Activated naive CD8-positive, alpha-beta T cell treated with anti-CD3 and anti-CD28 coated beads, Interleukin-2, amount 50 U/mL, for 24 hours (primary cell): ENCODE data around the gene GNL1.

Experiments used
- ATAC-seq: fragments of 150-1000 bp; cut with Tn5 transposase; one replicate; pipeline ENCODE4 v1.10.0; 2021
- DNase-seq: peaks from one replicate; pipeline ENCODE4 v3.0.0; 2021
- H3K27ac Mint-ChIP-seq: one replicate; pipeline ENCODE4 v1.8.0; 2021; ENCODE audit warnings: mild to moderate bottlenecking, mixed read lengths
- H3K27me3 Mint-ChIP-seq: one replicate; pipeline ENCODE4 v1.8.0; 2021; ENCODE audit warnings: mixed read lengths
- H3K36me3 Mint-ChIP-seq: one replicate; pipeline ENCODE4 v1.8.0; 2021; ENCODE audit warnings: low read depth, mixed read lengths
- H3K4me1 Mint-ChIP-seq: one replicate; pipeline ENCODE4 v1.8.0; 2021; ENCODE audit warnings: mixed read lengths
- H3K4me3 Mint-ChIP-seq: one replicate; pipeline ENCODE4 v1.8.0; 2021; ENCODE audit warnings: mild to moderate bottlenecking, moderate library complexity, mixed read lengths
- H3K9me3 Mint-ChIP-seq: one replicate; pipeline ENCODE4 v1.8.0; 2021; ENCODE audit warnings: mixed read lengths

GNL1 gene

GRCh38 chr6:30578051-30578450, 21.8 kb upstream of the GNL1 start:
- Mint-ChIP-seq H3K4me3 (no peak overlapping the region), H3K36me3 (peaks cover 71% of the 10 kb centered on the region), H3K4me1 (peaks cover 43% of the 10 kb centered on the region), H3K27ac (peak overlapping the region; percentile 82), H3K27me3 (no peaks in the 10 kb centered on the region), H3K9me3 (no peaks in the 10 kb centered on the region)
- ATAC-seq: peak; percentile 61
- DNase-seq: no peak

- H3K27ac Mint-ChIP-seq: peak overlapping the region; percentile 34
- H3K27me3 Mint-ChIP-seq: no peaks in the 10 kb centered on the region
- H3K4me1 Mint-ChIP-seq: peaks cover 80% of the 10 kb centered on the region
- H3K4me3 Mint-ChIP-seq: peak overlapping the region; percentile 91
- DNase-seq (no peak), ATAC-seq (no peak)
- H3K36me3 Mint-ChIP-seq: peaks cover 45% of the 10 kb centered on the region
- no peaks in the 10 kb centered on the region for H3K9me3 Mint-ChIP-seq
Observed at GRCh38 chr6:30573113-30573512, 16.8 kb upstream of the GNL1 start.

DNA sequence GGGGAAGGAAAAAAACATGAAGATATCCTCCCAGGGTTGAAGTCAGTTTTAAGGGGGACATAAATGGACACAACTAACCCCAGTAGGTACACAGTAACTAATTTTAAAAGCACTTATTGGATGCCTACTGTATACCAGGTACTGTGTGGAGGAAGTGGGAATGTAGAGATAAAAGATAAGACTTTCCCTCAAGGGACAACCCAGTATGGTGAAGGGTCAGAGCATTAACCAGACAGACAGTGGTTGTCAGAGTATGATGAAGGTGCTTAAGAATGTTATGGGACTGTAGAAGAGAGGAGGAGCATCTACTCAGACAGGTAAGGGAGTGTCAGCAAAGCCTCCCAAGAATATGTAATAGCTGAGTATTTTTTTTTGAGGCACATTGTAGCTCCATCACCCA, 15.9 kb upstream of the GNL1 start:
- Mint-ChIP-seq H3K4me3 (peak overlapping the region; percentile 91), H3K4me1 (peaks cover 77% of the 10 kb centered on the region), H3K27ac (peak overlapping the region; percentile 98), H3K36me3 (peaks cover 36% of the 10 kb centered on the region), H3K9me3 (no peaks in the 10 kb centered on the region), H3K27me3 (no peaks in the 10 kb centered on the region)
- ATAC-seq: no peak
- DNase-seq: no peak

DNA sequence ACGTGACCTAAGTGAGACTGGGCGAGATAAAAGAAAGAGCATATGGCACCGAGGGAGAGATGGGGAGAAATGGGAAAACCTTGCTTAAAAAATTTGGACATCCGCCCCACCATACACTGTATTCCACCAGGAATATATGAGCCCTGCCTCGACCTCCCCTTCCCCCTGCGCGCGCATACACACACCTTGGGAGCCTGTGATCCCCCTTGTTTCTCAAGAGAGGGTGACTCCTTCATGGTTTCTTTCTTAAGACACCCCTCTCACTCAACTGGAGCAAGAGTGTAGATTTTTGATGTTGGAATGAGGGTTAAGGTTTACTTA, 15.4 kb upstream of the GNL1 start:
- DNase-seq: no peak

GRCh38 chr6:30571075-30571761, 14.9 kb upstream of the GNL1 start, which contains the start of gene ABCF1:
TSS of gene ABCF1 (plus strand) at chr6:30571442. CDS start at chr6:30571488, 46 bp downstream.
- peaks cover 70% of the 10 kb centered on the region for H3K4me1 Mint-ChIP-seq
- DNase-seq: peak; percentile 100
- H3K36me3 Mint-ChIP-seq: peaks cover 27% of the 10 kb centered on the region

More for the DNA sequence above, 15.4 kb upstream of the GNL1 start:
- H3K27me3 Mint-ChIP-seq: no peaks in the 10 kb centered on the region
- peaks cover 31% of the 10 kb centered on the region for H3K36me3 Mint-ChIP-seq
- H3K9me3 Mint-ChIP-seq: no peaks in the 10 kb centered on the region
- ATAC-seq: no peak
- peaks cover 75% of the 10 kb centered on the region for H3K4me1 Mint-ChIP-seq
- peak overlapping the region; percentile 91 for H3K4me3 Mint-ChIP-seq
- peak overlapping the region; percentile 98 for H3K27ac Mint-ChIP-seq

DNA sequence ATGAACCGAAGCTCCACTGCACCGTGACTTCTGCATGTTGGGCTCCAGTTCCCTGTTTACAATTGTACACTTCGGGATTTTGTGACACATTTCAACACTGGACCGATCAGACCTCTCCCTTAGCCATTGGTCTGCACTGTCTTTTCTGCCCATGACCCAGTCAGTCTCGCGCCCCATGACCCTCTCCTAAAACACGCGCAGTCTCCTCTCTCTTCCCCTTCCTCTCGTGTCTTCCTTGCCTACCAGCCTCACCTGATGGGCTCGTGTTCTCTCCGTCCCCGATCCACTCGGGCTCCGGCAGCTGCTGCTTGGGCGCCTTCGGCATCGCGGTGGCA, 14.4 kb upstream of the GNL1 start:
- Mint-ChIP-seq H3K4me3 (peak overlapping the region; percentile 91), H3K9me3 (no peaks in the 10 kb centered on the region), H3K27me3 (no peaks in the 10 kb centered on the region), H3K36me3 (peaks cover 27% of the 10 kb centered on the region), H3K27ac (peak overlapping the region; percentile 98), H3K4me1 (peaks cover 70% of the 10 kb centered on the region)
- DNase-seq (no peak), ATAC-seq (no peak)

More at GRCh38 chr6:30571075-30571761, 14.9 kb upstream of the GNL1 start, which contains the start of gene ABCF1:
- H3K27me3 Mint-ChIP-seq: no peaks in the 10 kb centered on the region
- H3K27ac Mint-ChIP-seq: peak within 1 kb of the TSS; percentile 98
- ATAC-seq: peak; percentile 86
- H3K4me3 Mint-ChIP-seq: peak within 1 kb of the TSS; percentile 91
- H3K9me3 Mint-ChIP-seq: no peaks in the 10 kb centered on the region

DNA sequence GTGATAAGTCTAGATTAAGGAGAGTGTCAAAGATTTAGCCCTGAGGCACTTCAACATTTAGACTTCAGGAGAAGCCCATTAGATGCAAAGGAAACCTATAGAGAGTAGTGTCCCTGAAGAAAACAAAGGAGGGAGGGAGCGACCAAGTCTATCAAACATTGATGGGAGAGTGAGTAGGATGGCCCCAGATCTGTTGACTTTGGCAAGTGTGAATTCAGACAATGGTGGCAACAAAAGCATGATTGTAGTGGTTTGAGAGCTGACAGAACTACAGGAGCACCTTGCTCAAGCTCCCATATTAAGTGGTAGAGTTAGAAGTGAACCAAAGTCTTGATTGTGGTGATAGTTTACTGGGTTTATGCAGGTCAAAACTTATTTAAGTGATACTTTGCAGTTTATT, 14.0 kb upstream of the GNL1 start:
- Mint-ChIP-seq H3K4me1 (peaks cover 70% of the 10 kb centered on the region), H3K9me3 (no peaks in the 10 kb centered on the region), H3K36me3 (peaks cover 27% of the 10 kb centered on the region), H3K27me3 (no peaks in the 10 kb centered on the region), H3K4me3 (peak overlapping the region; percentile 91), H3K27ac (peak overlapping the region; percentile 98)
- no peak for ATAC-seq
- no peak for DNase-seq

GRCh38 chr6:30568245-30568644, 12.0 kb upstream of the GNL1 start:
- DNase-seq: peak; percentile 46

DNA sequence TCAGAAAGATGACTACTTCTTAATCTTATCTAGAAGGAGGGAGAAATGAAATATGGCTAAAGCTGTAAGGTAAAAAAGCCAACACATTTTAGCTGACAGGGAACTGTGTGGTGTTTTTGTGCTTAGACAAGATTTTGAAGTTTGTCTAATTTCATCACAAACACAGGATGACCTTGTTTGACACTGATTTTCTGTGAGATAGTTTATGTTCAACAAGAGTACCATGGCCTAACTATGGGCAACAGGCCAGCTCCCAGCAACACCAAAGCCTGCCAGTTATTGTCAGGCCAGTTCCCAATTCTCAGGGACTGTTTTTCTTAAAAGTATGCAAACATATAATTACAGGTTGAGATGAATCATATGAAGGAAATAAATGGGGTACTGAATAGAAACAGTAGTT, 9.5 kb upstream of the GNL1 start:
- H3K27ac Mint-ChIP-seq: no peak overlapping the region
- H3K4me3 Mint-ChIP-seq: no peak overlapping the region
- peaks cover 33% of the 10 kb centered on the region for H3K4me1 Mint-ChIP-seq
- DNase-seq: no peak
- peaks cover 22% of the 10 kb centered on the region for H3K36me3 Mint-ChIP-seq
- H3K27me3 Mint-ChIP-seq: no peaks in the 10 kb centered on the region
- ATAC-seq: no peak
- H3K9me3 Mint-ChIP-seq: no peaks in the 10 kb centered on the region

More at GRCh38 chr6:30568245-30568644, 12.0 kb upstream of the GNL1 start:
- no peaks in the 10 kb centered on the region for H3K9me3 Mint-ChIP-seq
- H3K36me3 Mint-ChIP-seq: peaks cover 25% of the 10 kb centered on the region
- peak; percentile 62 for ATAC-seq
- H3K27me3 Mint-ChIP-seq: no peaks in the 10 kb centered on the region
- no peak overlapping the region for H3K4me3 Mint-ChIP-seq
- peaks cover 54% of the 10 kb centered on the region for H3K4me1 Mint-ChIP-seq
- peak overlapping the region; percentile 28 for H3K27ac Mint-ChIP-seq

DNA sequence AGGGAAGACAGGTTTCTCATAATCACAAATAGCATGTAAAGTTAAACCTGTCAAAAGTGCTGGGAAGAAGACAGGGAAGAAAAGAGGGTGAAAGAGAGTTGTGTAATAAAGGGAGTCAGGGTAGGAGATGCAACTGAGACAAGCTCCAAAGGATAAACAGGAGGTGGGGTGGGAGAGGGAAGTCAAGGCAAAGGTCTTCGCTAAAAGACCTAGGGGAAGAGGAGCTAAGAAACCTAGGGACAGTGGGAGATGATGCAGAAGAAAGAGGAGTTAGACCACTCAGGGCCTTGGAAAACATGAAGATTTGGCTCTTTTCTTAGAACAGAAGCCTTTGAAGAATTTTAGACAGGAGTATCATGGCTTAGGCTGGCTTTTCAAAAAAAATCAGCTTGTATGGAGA, 7.8 kb upstream of the GNL1 start:
- no peaks in the 10 kb centered on the region for H3K9me3 Mint-ChIP-seq
- peaks cover 32% of the 10 kb centered on the region for H3K36me3 Mint-ChIP-seq
- ATAC-seq (no peak), DNase-seq (no peak)
- H3K4me1 Mint-ChIP-seq: peaks cover 23% of the 10 kb centered on the region
- peak overlapping the region; percentile 10 for H3K4me3 Mint-ChIP-seq
- no peaks in the 10 kb centered on the region for H3K27me3 Mint-ChIP-seq
- H3K27ac Mint-ChIP-seq: no peak overlapping the region

DNA sequence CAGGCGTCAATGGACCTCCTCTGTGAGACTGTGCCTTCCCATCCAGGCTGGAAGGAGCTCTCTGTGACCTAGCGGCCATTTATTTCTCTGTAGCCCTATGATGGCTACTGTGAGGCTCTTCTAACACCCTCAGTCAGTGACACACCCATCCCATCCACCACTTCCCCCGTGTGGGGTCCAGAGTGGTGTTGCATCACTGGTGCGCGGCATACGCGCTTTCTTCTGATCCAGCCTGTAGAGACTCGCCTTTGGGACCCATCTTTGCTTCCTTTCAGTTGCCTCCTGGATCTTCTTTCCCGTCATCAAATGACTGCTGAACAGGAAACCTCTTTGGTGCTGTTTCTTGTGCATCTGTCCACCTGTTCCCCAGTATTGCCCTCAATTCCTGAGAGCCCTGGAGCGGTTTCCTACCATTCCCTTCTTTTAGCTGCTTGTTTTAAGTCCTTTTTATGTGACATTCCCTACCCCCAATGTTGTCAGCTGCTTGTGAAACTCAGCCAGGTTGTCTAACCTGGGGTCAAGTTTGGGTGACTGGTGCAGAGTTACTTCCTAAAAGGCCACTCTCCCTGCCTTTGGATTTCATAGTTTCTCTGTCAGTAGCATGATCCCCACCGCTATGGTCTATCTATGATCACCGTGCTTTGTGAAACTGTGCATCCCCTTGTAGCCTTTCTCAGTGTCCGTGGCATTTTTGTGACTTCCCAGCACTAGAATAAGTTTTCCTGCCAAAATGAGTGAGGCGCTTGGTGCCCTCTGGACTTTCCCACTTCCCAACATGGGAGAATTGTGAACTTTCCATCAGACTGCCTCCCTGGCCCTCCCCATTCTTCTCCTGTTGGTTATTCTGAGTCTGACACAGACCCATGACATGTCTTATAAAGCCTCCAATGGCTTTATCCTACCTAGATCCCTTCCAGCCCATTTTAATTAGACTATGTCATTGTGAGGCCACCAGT, 6.5 kb upstream of the GNL1 start:
- H3K4me1 Mint-ChIP-seq: peaks cover 26% of the 10 kb centered on the region
- no peak overlapping the region for H3K27ac Mint-ChIP-seq
- H3K36me3 Mint-ChIP-seq: peaks cover 43% of the 10 kb centered on the region
- no peaks in the 10 kb centered on the region for H3K9me3 Mint-ChIP-seq
- no peak overlapping the region for H3K4me3 Mint-ChIP-seq
- H3K27me3 Mint-ChIP-seq: no peaks in the 10 kb centered on the region
- no peak for DNase-seq
- no peak for ATAC-seq

GRCh38 chr6:30560930-30561329, 4.6 kb upstream of the GNL1 start:
- Mint-ChIP-seq H3K9me3 (no peaks in the 10 kb centered on the region), H3K27ac (no peak overlapping the region), H3K36me3 (peaks cover 51% of the 10 kb centered on the region), H3K27me3 (no peaks in the 10 kb centered on the region), H3K4me1 (peaks cover 32% of the 10 kb centered on the region), H3K4me3 (no peak overlapping the region)
- no peak for ATAC-seq
- no peak for DNase-seq

GRCh38 chr6:30557683-30557981, 1.3 kb upstream of the GNL1 start:
- Mint-ChIP-seq H3K27ac (peak overlapping the region; percentile 100), H3K36me3 (peaks cover 59% of the 10 kb centered on the region), H3K4me3 (peak overlapping the region; percentile 100), H3K4me1 (peaks cover 51% of the 10 kb centered on the region), H3K27me3 (no peaks in the 10 kb centered on the region), H3K9me3 (no peaks in the 10 kb centered on the region)
- ATAC-seq (peak; percentile 7), DNase-seq (no peak)

DNA sequence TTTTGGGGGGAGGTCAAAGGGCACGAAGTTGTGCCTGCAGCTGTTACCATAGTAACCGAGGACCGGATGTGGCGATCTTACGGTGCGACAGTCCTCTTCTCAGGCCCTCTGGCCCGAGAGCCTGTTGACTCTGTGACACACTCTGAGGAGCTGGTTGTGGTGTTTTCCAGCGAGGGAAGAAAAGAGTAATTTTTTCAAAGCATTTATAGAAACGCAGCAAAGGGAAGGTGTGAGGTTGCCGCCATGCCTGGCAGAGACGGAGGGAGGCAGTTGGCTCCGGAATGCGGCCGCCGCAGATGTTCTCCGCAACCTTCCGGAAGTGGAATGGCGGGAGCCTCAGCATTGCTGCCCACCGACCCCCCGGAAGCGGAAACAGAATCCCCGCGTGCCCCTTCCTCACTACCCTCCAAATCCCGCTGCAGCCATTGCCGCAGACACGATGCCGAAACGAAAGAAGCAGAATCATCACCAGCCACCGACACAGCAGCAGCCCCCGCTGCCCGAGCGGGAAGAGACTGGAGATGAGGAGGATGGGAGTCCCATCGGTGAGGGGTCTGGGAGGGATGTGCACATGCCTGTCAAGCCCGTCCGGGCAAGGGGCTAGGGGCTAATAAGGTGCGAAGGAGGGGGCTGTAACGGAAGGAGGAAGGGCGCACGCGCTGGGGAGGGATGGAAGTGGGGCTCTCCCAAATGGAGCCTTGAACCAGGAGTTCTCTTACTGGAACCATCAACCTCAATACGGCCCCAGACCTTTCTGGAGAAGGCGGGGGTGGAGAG, 805 bp upstream of the GNL1 start, which contains the start of gene PRR3:
Gene PRR3, plus strand, starts transcription at position 390 of the 777 bp plus-strand sequence. Its CDS starts 50 bp downstream, at position 440.
- Mint-ChIP-seq H3K27me3 (no peaks in the 10 kb centered on the region), H3K36me3 (peaks cover 59% of the 10 kb centered on the region), H3K4me3 (peak within 1 kb of the TSS; percentile 100), H3K27ac (peak within 1 kb of the TSS; percentile 100), H3K4me1 (peaks cover 51% of the 10 kb centered on the region), H3K9me3 (no peaks in the 10 kb centered on the region)
- DNase-seq (peak; percentile 89), ATAC-seq (peak; percentile 74)
